Ovary (tissue), 3 donors: Measurements from ENCODE around the gene DOCK1.

Source experiments
- CTCF ChIP-seq, 3 donors: fragments of 450-650 bp in 2 of 3; fragments of 200-600 bp in 1 of 3; IDR thresholded peaks; one replicate each; pipeline versions ENCODE4 v1.5.1 to v1.8.0; 2016 to 2022; ENCODE audit warnings: antibody characterized with exemption in 3 of 3, mild to moderate bottlenecking in 1 of 3
- EP300 ChIP-seq: sonication (generic); formaldehyde crosslinking; IDR thresholded peaks from one replicate; pipeline ENCODE4 v1.6.1; 2017; ENCODE audit warnings: antibody characterized with exemption
- POLR2A ChIP-seq: fragments of 450-650 bp; IDR thresholded peaks from one replicate; pipeline ENCODE4 v1.6.1; 2017; ENCODE audit warnings: antibody characterized with exemption, mild to moderate bottlenecking, moderate library complexity
- donor health status: DM: no; HTN: no; CAD: no.

GRCh38 chr10:127102176-127102575 is 196.9 kb downstream of the DOCK1 start:
- TF ChIP-seq CTCF (IDR thresholded peaks at IDR 0.05) (no peak), EP300 (no peak), POLR2A (no peak)
